Stimulated activated effector memory CD8-positive, alpha-beta T cell treated with anti-CD3 and anti-CD28 coated beads, Interleukin-12 subunit alpha, Interleukin-12 subunit beta, amount 100 ng/mL, for 72 hours (primary cell): Measurements from ENCODE around the gene ATP9A.

Experiments used
- ATAC-seq: fragments of 150-1000 bp; cut with Tn5 transposase; 2 replicates; pipeline ENCODE4 v1.10.0; 2021
- DNase-seq, 2 donors: peaks; one replicate each; pipeline ENCODE4 v3.0.0; 2021 to 2022; ENCODE audit warnings: low spot score in 2 of 2
- H3K27ac Mint-ChIP-seq: one replicate; pipeline ENCODE4 v1.8.0; 2022; ENCODE audit warnings: mild to moderate bottlenecking, mixed read lengths
- H3K36me3 Mint-ChIP-seq: one replicate; pipeline ENCODE4 v1.8.0; 2022; ENCODE audit warnings: mild to moderate bottlenecking, mixed read lengths
- H3K4me1 Mint-ChIP-seq: one replicate; pipeline ENCODE4 v1.8.0; 2022; ENCODE audit warnings: mixed read lengths
- H3K4me3 Mint-ChIP-seq: one replicate; pipeline ENCODE4 v1.8.0; 2022; ENCODE audit warnings: mild to moderate bottlenecking, mixed read lengths
- H3K9me3 Mint-ChIP-seq: one replicate; pipeline ENCODE4 v1.8.0; 2022; ENCODE audit warnings: mixed read lengths

The ATP9A gene

DNA sequence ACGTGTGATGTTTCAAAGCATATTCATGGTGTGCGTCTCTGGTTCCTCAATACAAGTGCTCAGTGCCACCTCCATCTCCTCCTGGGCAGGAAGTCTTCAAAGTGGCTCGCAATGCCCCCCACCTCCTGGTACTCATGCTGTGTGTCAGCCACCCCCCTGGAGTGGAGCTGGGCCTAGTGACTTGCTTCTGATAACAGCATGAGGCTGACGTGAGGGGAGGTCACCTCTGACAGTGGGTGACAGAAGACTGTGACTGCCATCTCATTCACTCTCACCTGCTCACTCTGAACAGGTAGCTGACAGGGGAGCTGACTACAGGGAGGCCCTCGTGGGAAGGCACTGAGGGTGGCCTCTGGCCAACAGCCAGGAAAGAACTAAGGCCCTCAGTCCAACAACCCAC lies 133.3 kb downstream of the ATP9A start:
- no peak for DNase-seq
- no peak overlapping the region for H3K4me3 Mint-ChIP-seq
- no peak for ATAC-seq
- no peaks in the 10 kb centered on the region for H3K36me3 Mint-ChIP-seq
- peaks cover 70% of the 10 kb centered on the region for H3K4me1 Mint-ChIP-seq
- H3K9me3 Mint-ChIP-seq: no peaks in the 10 kb centered on the region
- H3K27ac Mint-ChIP-seq: peak overlapping the region; percentile 91

- H3K9me3 Mint-ChIP-seq: no peaks in the 10 kb centered on the region
- DNase-seq (no peak), ATAC-seq (no peak)
- peaks cover 73% of the 10 kb centered on the region for H3K4me1 Mint-ChIP-seq
- H3K27ac Mint-ChIP-seq: no peak overlapping the region
- no peaks in the 10 kb centered on the region for H3K36me3 Mint-ChIP-seq
- H3K4me3 Mint-ChIP-seq: no peak overlapping the region
Measured at GRCh38 chr20:51634257-51634656, 133.9 kb downstream of the ATP9A start.

GRCh38 chr20:51633430-51633829 lies 134.8 kb downstream of the ATP9A start:
- DNase-seq (no peak), ATAC-seq (no peak)
- no peaks in the 10 kb centered on the region for H3K9me3 Mint-ChIP-seq
- no peaks in the 10 kb centered on the region for H3K36me3 Mint-ChIP-seq
- no peak overlapping the region for H3K4me3 Mint-ChIP-seq
- H3K27ac Mint-ChIP-seq: peak overlapping the region; percentile 36
- H3K4me1 Mint-ChIP-seq: peaks cover 78% of the 10 kb centered on the region

DNA sequence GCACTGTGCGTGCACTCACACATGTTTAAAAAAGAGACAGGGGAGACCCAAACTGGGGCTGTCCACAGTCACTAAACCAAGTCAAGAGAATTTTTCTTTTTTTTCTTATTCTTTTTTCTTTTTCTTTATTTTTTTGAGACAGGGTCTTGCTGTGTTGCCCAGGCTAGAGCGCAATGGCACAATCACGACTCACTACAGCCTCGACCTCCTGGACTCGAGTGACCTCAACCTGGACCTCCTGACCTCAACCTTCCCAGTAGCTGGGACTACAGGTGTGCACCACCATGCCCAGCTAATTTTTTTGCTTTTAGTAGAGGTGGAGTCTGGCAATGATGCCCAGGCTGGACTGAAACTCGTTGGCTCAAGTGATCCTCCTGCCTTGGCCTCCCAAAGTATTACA lies 136.2 kb downstream of the ATP9A start:
- ATAC-seq: no peak
- H3K4me3 Mint-ChIP-seq: peak overlapping the region; percentile 43
- no peaks in the 10 kb centered on the region for H3K36me3 Mint-ChIP-seq
- no peak for DNase-seq
- H3K27ac Mint-ChIP-seq: no peak overlapping the region
- H3K9me3 Mint-ChIP-seq: no peaks in the 10 kb centered on the region
- H3K4me1 Mint-ChIP-seq: peaks cover 78% of the 10 kb centered on the region

GRCh38 chr20:51631011-51631950 lies 136.9 kb downstream of the ATP9A start:
- H3K4me1 Mint-ChIP-seq: peaks cover 72% of the 10 kb centered on the region

GRCh38 chr20:51629399-51630058 lies 138.7 kb downstream of the ATP9A start:
- Mint-ChIP-seq H3K4me1 (peaks cover 57% of the 10 kb centered on the region), H3K27ac (no peak overlapping the region), H3K4me3 (peak overlapping the region; percentile 7), H3K36me3 (no peaks in the 10 kb centered on the region), H3K9me3 (no peaks in the 10 kb centered on the region)
- DNase-seq: no peak
- no peak for ATAC-seq

More at GRCh38 chr20:51631011-51631950, 136.9 kb downstream of the ATP9A start:
- Mint-ChIP-seq H3K27ac (peak overlapping the region; percentile 61), H3K9me3 (no peaks in the 10 kb centered on the region), H3K36me3 (no peaks in the 10 kb centered on the region), H3K4me3 (peak overlapping the region; percentile 43)
- ATAC-seq: peak; percentile 73
- peak in 1 of 2 donors; percentile 70 for DNase-seq

DNA sequence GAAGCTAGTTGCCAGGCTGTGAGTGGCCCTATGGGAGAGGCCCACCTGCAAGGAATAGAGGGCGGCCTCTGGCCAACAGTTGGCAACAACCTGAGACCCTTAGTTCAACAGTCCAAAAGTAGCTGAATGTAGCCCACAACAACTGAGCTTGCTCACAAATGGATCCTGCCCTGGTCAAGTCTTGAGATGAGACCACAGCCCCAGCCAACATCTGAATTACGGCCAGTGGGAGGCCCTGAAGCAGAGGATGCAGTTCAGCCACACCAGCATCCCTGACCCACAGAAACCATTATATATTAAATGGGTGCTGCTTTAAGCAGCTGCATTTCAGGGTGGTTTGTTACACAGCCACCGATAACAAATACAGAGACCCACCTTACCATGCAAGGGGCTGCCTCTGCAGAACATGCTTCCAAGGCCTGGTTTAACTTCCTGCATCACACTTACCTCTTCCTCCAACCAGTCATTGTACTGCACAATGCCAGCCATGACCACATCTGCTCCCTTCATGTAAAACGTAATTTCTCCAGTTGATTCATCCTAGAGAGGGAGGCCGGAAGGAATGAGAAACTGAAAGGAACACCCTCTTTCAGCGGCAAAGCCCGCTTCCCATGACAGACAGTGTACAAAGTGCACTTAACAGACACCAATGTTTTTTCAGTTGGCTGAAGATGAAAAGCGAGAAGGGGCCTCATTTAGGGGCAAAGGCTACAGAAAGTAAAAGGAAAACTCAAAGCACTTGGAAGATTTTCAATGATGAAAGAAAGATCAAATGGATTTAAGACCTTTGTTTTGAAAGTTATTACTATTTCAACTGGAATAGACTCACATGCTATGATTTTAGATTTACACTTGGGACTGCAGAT lies 139.4 kb downstream of the ATP9A start:
- Mint-ChIP-seq H3K4me3 (peak overlapping the region; percentile 7), H3K36me3 (no peaks in the 10 kb centered on the region), H3K4me1 (peaks cover 61% of the 10 kb centered on the region), H3K27ac (no peak overlapping the region), H3K9me3 (no peaks in the 10 kb centered on the region)
- ATAC-seq (peak; percentile 76), DNase-seq (no peak)

DNA sequence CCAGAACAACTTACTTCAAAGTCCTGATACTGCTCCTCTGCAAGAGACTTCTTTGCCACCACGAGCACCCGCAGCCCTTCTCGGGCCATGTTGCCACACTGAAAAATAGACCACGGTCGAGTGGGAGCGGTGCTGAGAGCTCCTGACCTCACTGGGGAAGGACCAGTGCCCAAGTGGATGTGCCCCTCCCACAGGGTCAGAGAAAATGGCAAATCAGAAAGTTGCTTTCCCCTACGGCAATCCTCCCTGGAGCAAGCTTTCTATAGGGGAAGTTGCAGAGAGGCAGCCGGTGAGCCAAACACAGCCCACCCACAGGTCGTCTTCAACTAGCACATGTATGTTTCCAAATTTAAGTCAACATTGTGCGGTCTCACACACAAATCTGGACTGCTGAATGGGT lies 140.6 kb downstream of the ATP9A start:
- no peaks in the 10 kb centered on the region for H3K9me3 Mint-ChIP-seq
- no peak for ATAC-seq
- H3K27ac Mint-ChIP-seq: no peak overlapping the region
- no peaks in the 10 kb centered on the region for H3K36me3 Mint-ChIP-seq
- H3K4me3 Mint-ChIP-seq: no peak overlapping the region
- no peak for DNase-seq
- H3K4me1 Mint-ChIP-seq: peaks cover 58% of the 10 kb centered on the region

DNA sequence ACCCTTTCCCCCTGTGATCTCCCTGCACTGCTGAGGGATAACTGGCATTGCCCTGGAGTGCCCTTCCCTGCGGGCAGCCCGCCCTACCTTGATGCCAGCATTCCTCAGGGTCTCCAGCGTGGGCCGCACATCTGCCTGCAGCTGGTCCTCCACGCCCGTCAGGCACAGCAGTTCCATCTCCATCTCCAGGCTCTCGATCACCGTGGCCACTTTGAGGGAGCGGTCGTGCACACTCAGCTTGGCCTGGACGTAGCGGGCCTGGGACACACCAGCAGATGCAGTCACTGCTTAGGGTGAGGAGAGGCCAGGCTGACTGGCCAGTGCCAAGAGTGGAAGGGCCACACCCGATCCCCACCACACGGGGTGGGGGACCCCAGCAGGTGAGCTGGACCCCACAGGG lies 143.1 kb downstream of the ATP9A start:
- peaks cover 34% of the 10 kb centered on the region for H3K4me1 Mint-ChIP-seq

DNA sequence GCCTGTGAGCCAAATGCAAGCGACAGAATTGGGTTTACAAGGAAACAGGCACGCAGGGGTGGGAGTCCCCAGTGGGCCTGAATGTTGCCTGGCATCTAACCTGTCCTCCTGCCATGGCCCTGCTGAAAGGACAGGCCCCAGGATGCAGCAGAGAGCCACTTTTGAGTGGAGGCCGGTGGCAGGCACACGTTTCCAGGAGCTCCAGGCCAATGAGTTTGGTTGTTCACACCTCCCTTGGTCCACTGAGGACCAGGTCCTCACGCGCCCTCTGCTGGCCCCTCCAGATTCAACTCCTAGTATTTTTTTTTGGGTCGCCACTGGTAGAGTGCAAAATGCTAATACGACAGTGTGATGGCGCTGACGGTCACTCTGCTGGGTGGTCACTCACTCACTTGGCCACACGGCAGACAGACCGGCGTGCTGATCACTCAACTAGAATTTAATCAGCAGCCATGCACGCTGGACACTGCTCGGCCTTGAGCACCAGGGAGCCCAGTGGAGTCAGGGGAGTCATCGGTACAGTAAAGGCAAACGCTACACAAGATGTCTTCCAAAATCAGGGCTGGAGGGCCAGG lies 143.9 kb downstream of the ATP9A start:
- H3K4me1 Mint-ChIP-seq: peaks cover 26% of the 10 kb centered on the region
- peak overlapping the region; percentile 40 for H3K27ac Mint-ChIP-seq
- ATAC-seq: peak; percentile 64
- peak; percentile 64 to 89 for DNase-seq
- no peaks in the 10 kb centered on the region for H3K9me3 Mint-ChIP-seq
- H3K36me3 Mint-ChIP-seq: no peaks in the 10 kb centered on the region
- no peak overlapping the region for H3K4me3 Mint-ChIP-seq

More for the DNA sequence above, 143.1 kb downstream of the ATP9A start:
- H3K36me3 Mint-ChIP-seq: no peaks in the 10 kb centered on the region
- H3K4me3 Mint-ChIP-seq: no peak overlapping the region
- no peaks in the 10 kb centered on the region for H3K9me3 Mint-ChIP-seq
- DNase-seq (no peak), ATAC-seq (no peak)
- no peak overlapping the region for H3K27ac Mint-ChIP-seq

DNA sequence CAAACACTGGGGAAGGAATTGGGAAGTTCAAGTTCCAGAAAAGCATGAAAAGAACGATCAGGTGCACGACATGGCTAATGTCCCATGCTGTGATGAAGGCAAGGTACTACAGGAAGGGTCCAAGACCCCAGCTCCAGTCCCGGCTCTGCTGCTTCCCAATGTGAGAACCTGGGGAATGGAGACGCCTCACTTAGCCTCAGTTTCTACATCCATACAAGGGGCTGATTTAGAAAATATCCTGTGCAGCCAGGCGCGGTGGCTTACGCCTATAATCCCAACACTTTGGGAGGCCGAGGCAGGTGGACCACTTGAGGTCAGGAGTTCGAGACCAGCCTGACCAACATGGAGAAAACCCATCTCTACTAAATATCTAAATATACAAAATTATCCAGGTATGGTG lies 144.9 kb downstream of the ATP9A start:
- H3K4me1 Mint-ChIP-seq: peaks cover 16% of the 10 kb centered on the region
- H3K9me3 Mint-ChIP-seq: no peaks in the 10 kb centered on the region
- DNase-seq (no peak), ATAC-seq (no peak)
- H3K27ac Mint-ChIP-seq: peak overlapping the region; percentile 40
- H3K4me3 Mint-ChIP-seq: no peak overlapping the region
- H3K36me3 Mint-ChIP-seq: no peaks in the 10 kb centered on the region

- ATAC-seq: peak; percentile 76
- H3K4me1 Mint-ChIP-seq: peaks cover 12% of the 10 kb centered on the region
- H3K27ac Mint-ChIP-seq: no peak overlapping the region
Measured at GRCh38 chr20:51622004-51622874, 146.0 kb downstream of the ATP9A start.

DNA sequence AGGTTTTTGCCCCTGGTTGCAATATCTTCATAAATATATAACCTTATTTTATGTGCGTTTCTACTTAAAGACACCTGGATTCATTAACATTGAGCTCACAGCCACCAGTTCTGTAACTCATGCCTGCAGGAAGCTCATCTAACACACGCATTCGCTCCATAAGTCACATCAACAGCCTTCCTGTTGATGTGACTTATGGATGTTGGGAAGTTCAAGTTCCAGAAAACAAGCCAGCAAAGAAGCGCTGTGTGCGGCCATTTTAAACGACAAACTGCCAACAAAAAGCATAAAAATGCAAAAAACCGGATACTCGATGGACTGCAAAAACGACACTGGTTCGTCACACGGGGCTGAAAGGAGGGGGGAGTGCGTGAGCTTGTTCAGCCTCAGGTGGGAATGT lies 147.8 kb downstream of the ATP9A start:
- no peak for DNase-seq
- H3K4me1 Mint-ChIP-seq: peaks cover 12% of the 10 kb centered on the region
- H3K27ac Mint-ChIP-seq: no peak overlapping the region
- no peak for ATAC-seq
- no peaks in the 10 kb centered on the region for H3K36me3 Mint-ChIP-seq
- H3K4me3 Mint-ChIP-seq: no peak overlapping the region
- no peaks in the 10 kb centered on the region for H3K9me3 Mint-ChIP-seq

More at GRCh38 chr20:51622004-51622874, 146.0 kb downstream of the ATP9A start:
- Mint-ChIP-seq H3K9me3 (no peaks in the 10 kb centered on the region), H3K36me3 (no peaks in the 10 kb centered on the region), H3K4me3 (no peak overlapping the region)
- DNase-seq: no peak

- no peak overlapping the region for H3K27ac Mint-ChIP-seq
- ATAC-seq (no peak), DNase-seq (no peak)
- H3K36me3 Mint-ChIP-seq: no peaks in the 10 kb centered on the region
- H3K4me1 Mint-ChIP-seq: peaks cover 11% of the 10 kb centered on the region
- H3K9me3 Mint-ChIP-seq: no peaks in the 10 kb centered on the region
- no peak overlapping the region for H3K4me3 Mint-ChIP-seq
Measured at GRCh38 chr20:51616060-51616459, 152.1 kb downstream of the ATP9A start.
